Peyer's patch (tissue), 4 donors: ENCODE measurements around the gene CAMK1. TPM values are rescaled to one million over a fixed set of nuclear protein-coding genes. Genes with fewer than 3 reads are reported as not detected.

Experiments
- DNase-seq, 3 donors: peaks; one replicate each; pipeline ENCODE4 v3.0.0-alpha.2; 2017 to 2019
- H3K27ac ChIP-seq, 4 donors: fragments of 200-600 bp; sonication (generic); one replicate each; pipeline ENCODE4 v1.5.1; 2016 to 2019
- H3K27me3 ChIP-seq, 2 donors: fragments of 200-600 bp; sonication (generic); one replicate each; pipeline ENCODE4 v1.5.1; 2019
- H3K36me3 ChIP-seq, 3 donors: fragments of 200-600 bp; sonication (generic); one replicate each; pipeline ENCODE4 v1.5.1; 2016 to 2019
- H3K4me1 ChIP-seq, 4 donors: fragments of 200-600 bp; sonication (generic); one replicate each; pipeline ENCODE4 v1.5.1; 2016 to 2019
- H3K4me3 ChIP-seq, 4 donors: fragments of 200-600 bp; sonication (generic); 1 replicate in 3 of 4; 2 replicates in 1 of 4; pipeline ENCODE4 v1.5.1; 2016 to 2019; ENCODE audit warnings: mild to moderate bottlenecking in 1 of 4
- H3K9me3 ChIP-seq, 4 donors: fragments of 200-600 bp; sonication (generic); one replicate each; pipeline ENCODE4 v1.5.1; 2016 to 2019; ENCODE audit warnings: mild to moderate bottlenecking in 1 of 4
- CTCF ChIP-seq, 6 experiments: fragments of 450-650 bp in 4 of 6; fragments of 200-600 bp in 2 of 6; sonication (generic) in 1 of 6; IDR thresholded peaks; one replicate each; pipeline ENCODE4 v1.5.1; 2017 to 2019; ENCODE audit warnings: antibody characterized with exemption in 6 of 6, mild to moderate bottlenecking in 3 of 6, moderate library complexity in 1 of 6
- POLR2A ChIP-seq, 2 donors: fragments of 450-650 bp; IDR thresholded peaks; one replicate each; pipeline ENCODE4 v1.5.1; 2017; ENCODE audit warnings: antibody characterized with exemption in 2 of 2, mild to moderate bottlenecking in 2 of 2, moderate library complexity in 2 of 2
- total RNA-seq, 4 donors: library from RNA; depleted of rRNA; stranded (reverse); fragments of >200 nt; gene quantifications; one replicate each; pipeline ENCODE4 v1.1.0, GENCODE V29; 2016

Gene CAMK1
- total RNA-seq, 4 donors from 2014 or later: 5.6 to 51.2 (median 10.4) TPM

GRCh38 chr3:9810846-9811245 lies 41.1 kb upstream of the CAMK1 start:
- H3K36me3 ChIP-seq: peaks cover 0 to 17% (median 0%) of the 10 kb centered on the region in 3 donors
- TF ChIP-seq POLR2A (IDR thresholded peaks at IDR 0.05) (no peak), CTCF (IDR thresholded peaks at IDR 0.05) (no peak)
- peak overlapping the region; percentile 94 to 98 (median 94) for H3K27ac ChIP-seq
- H3K4me1 ChIP-seq: peaks cover 0 to 23% (median 0%) of the 10 kb centered on the region in 4 donors
- peak overlapping the region; percentile 74 to 92 (median 80) for H3K4me3 ChIP-seq
- no peaks in the 10 kb centered on the region for H3K27me3 ChIP-seq
- H3K9me3 ChIP-seq: no peaks in the 10 kb centered on the region
- DNase-seq: no peak

GRCh38 chr3:9810433-9810770 lies 40.7 kb upstream of the CAMK1 start:
- TF ChIP-seq CTCF (IDR thresholded peaks at IDR 0.05): no peak
- TF ChIP-seq POLR2A (IDR thresholded peaks at IDR 0.05): no peak
- Histone ChIP-seq H3K9me3 (no peaks in the 10 kb centered on the region), H3K4me1 (peaks cover 0 to 23% (median 0%) of the 10 kb centered on the region in 4 donors), H3K27me3 (no peaks in the 10 kb centered on the region), H3K36me3 (peaks cover 0 to 22% (median 0%) of the 10 kb centered on the region in 3 donors), H3K4me3 (peak overlapping the region; percentile 74 to 92 (median 80)), H3K27ac (peak overlapping the region; percentile 94 to 98 (median 94))
- DNase-seq: no peak

- peak; percentile 67 to 88 (median 86) for DNase-seq
- TF ChIP-seq CTCF (IDR thresholded peaks at IDR 0.05) (peak in 2 of 6 experiments; percentile 13 to 18), POLR2A (IDR thresholded peaks at IDR 0.05) (peak; percentile 51 to 70)
- H3K27me3 ChIP-seq: no peaks in the 10 kb centered on the region
- peaks cover 0 to 23% (median 0%) of the 10 kb centered on the region in 4 donors for H3K4me1 ChIP-seq
- H3K9me3 ChIP-seq: no peaks in the 10 kb centered on the region
- H3K27ac ChIP-seq: peak within 1 kb of the TSS; percentile 94 to 98 (median 94)
- peak within 1 kb of the TSS; percentile 74 to 92 (median 80) for H3K4me3 ChIP-seq
- H3K36me3 ChIP-seq: peaks cover 0 to 27% (median 0%) of the 10 kb centered on the region in 3 donors
These were observed 40.1 kb upstream of the CAMK1 start, which contains the start of gene TTLL3 for GRCh38 chr3:9809615-9810432. Gene TTLL3, plus strand, starts transcription at chr3:9810262. Its CDS starts 400 bp downstream, at chr3:9810662.

- peak overlapping the region; percentile 94 to 98 (median 94) for H3K27ac ChIP-seq
- DNase-seq: no peak
- TF ChIP-seq CTCF (IDR thresholded peaks at IDR 0.05) (peak in 1 of 6 experiments; percentile 4), POLR2A (IDR thresholded peaks at IDR 0.05) (no peak)
- H3K27me3 ChIP-seq: no peaks in the 10 kb centered on the region
- H3K9me3 ChIP-seq: no peaks in the 10 kb centered on the region
- H3K4me1 ChIP-seq: peaks cover 0 to 23% (median 0%) of the 10 kb centered on the region in 4 donors
- H3K4me3 ChIP-seq: peak overlapping the region; percentile 74 to 92 (median 80)
- H3K36me3 ChIP-seq: peaks cover 0 to 33% (median 0%) of the 10 kb centered on the region in 3 donors
These were observed 39.5 kb upstream of the CAMK1 start for GRCh38 chr3:9809239-9809614.

GRCh38 chr3:9808345-9809037 lies 38.7 kb upstream of the CAMK1 start:
- Histone ChIP-seq H3K27ac (peak overlapping the region; percentile 94 to 98 (median 94)), H3K9me3 (no peaks in the 10 kb centered on the region), H3K4me1 (peaks cover 0 to 23% (median 0%) of the 10 kb centered on the region in 4 donors), H3K27me3 (no peaks in the 10 kb centered on the region), H3K4me3 (no peak overlapping the region), H3K36me3 (peaks cover 0 to 41% (median 0%) of the 10 kb centered on the region in 3 donors)
- TF ChIP-seq POLR2A (IDR thresholded peaks at IDR 0.05) (no peak), CTCF (IDR thresholded peaks at IDR 0.05) (peak in 4 of 6 experiments; percentile 14 to 25 (median 20))
- peak in 2 of 3 donors; percentile 52 to 67 for DNase-seq
